ENCODE results near the gene SUPV3L1. TPM values are rescaled to one million over a fixed set of nuclear protein-coding genes. Genes with fewer than 3 reads are reported as not detected.

SUPV3L1 gene
- total RNA-seq, 3 donors from 2014 or later (not counting 1 experiment from before 2014, with no cell fraction given) = 56.6 to 104 (median 67.1) TPM

DNA sequence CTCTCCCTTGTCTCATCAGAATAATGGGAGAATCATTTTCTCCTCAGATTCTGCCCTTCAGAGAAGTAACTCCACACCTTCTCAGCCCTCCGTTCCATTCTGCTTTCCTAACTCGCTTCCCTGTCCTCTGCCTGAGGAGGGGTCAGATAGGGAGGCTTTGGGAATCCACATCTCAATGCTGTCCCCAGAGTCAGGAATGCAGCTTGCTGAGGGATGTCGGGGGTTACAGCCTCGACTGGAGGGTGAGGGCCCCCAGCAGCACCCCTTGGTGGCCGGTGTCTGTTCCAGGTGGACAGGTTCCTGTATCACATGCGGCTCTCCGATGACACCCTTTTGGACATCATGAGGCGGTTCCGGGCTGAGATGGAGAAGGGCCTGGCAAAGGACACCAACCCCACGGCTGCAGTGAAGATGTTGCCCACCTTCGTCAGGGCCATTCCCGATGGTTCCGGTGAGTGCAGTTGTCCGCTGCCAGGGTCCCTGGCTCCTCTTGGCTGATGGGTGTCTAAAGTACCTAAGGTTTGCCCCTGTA, 47.0 kb downstream of the SUPV3L1 start:
- intact Hi-C loops (cut with micrococcal nuclease) = no loop called here
- Mint-ChIP-seq H3K4me3 (no peak overlapping the region), H3K9me3 (no peaks in the 10 kb centered on the region), H3K27ac (peak overlapping the region in 1 of 2 donors; percentile 87), H3K27me3 (ENCODE audit: low read depth in 2 of 2) (peaks cover 0 to 12% of the 10 kb centered on the region in 2 donors), H3K4me1 (peaks cover 66 to 84% of the 10 kb centered on the region in 2 donors), H3K36me3 (no peaks in the 10 kb centered on the region)
- TF ChIP-seq CTCF (IDR thresholded peaks at IDR 0.05) = no peak
- 95% methylated on average over 14 of the region's 14 CpGs for WGBS (ENCODE audit: insufficient coverage)
- DNase-seq = no peak
- Histone ChIP-seq H3K36me3 (ENCODE audit: control insufficient read depth, insufficient read depth, low read length) (no peaks in the 10 kb centered on the region), H3K27ac (ENCODE audit: low read length) (no peak overlapping the region), H3K4me3 (ENCODE audit: low read length) (no peak overlapping the region), H3K4me1 (ENCODE audit: control insufficient read depth, insufficient read depth, low read length) (peaks cover 70% of the 10 kb centered on the region), H3K27me3 (ENCODE audit: control insufficient read depth, insufficient read depth, low read length) (no peaks in the 10 kb centered on the region), H3K9me3 (ENCODE audit: control insufficient read depth, insufficient read depth, low read length) (no peaks in the 10 kb centered on the region)
- no peak for ATAC-seq

- Histone ChIP-seq H3K36me3 (ENCODE audit: control insufficient read depth, insufficient read depth, low read length) (no peaks in the 10 kb centered on the region), H3K9me3 (ENCODE audit: control insufficient read depth, insufficient read depth, low read length) (no peaks in the 10 kb centered on the region), H3K4me1 (ENCODE audit: control insufficient read depth, insufficient read depth, low read length) (peaks cover 65% of the 10 kb centered on the region), H3K27ac (ENCODE audit: low read length) (peak overlapping the region; percentile 94), H3K4me3 (ENCODE audit: low read length) (no peak overlapping the region), H3K27me3 (ENCODE audit: control insufficient read depth, insufficient read depth, low read length) (no peaks in the 10 kb centered on the region)
- no peaks in the 10 kb centered on the region for H3K36me3 Mint-ChIP-seq
- H3K4me1 Mint-ChIP-seq = peaks cover 63 to 84% of the 10 kb centered on the region in 2 donors
- intact Hi-C loops (cut with micrococcal nuclease) = loop anchor here (2.0 kb wide), 2 partner anchors 89 to 103 kb away; partner anchors contain the start of gene VPS26A
- no peak for DNase-seq
- H3K27ac Mint-ChIP-seq = peak overlapping the region; percentile 87 to 94
- no peak for TF ChIP-seq CTCF (IDR thresholded peaks at IDR 0.05)
- peaks cover 0 to 19% of the 10 kb centered on the region in 2 donors for H3K27me3 Mint-ChIP-seq (ENCODE audit: low read depth in 2 of 2)
- H3K9me3 Mint-ChIP-seq = no peaks in the 10 kb centered on the region
- 94% methylated on average over 2 of the region's 2 CpGs for WGBS (ENCODE audit: insufficient coverage)
- peak overlapping the region; percentile 86 for H3K4me3 Mint-ChIP-seq
- ATAC-seq = no peak
These were observed 48.1 kb downstream of the SUPV3L1 start for GRCh38 chr10:69228151-69228550.

- TF ChIP-seq CTCF (IDR thresholded peaks at IDR 0.05) = no peak
- Histone ChIP-seq H3K4me3 (ENCODE audit: low read length) (peak overlapping the region; percentile 46), H3K4me1 (ENCODE audit: control insufficient read depth, insufficient read depth, low read length) (peaks cover 64% of the 10 kb centered on the region), H3K9me3 (ENCODE audit: control insufficient read depth, insufficient read depth, low read length) (no peaks in the 10 kb centered on the region), H3K27me3 (ENCODE audit: control insufficient read depth, insufficient read depth, low read length) (no peaks in the 10 kb centered on the region), H3K27ac (ENCODE audit: low read length) (peak overlapping the region; percentile 94), H3K36me3 (ENCODE audit: control insufficient read depth, insufficient read depth, low read length) (no peaks in the 10 kb centered on the region)
- Mint-ChIP-seq H3K27me3 (ENCODE audit: low read depth in 2 of 2) (peaks cover 0 to 19% of the 10 kb centered on the region in 2 donors), H3K4me1 (peaks cover 60 to 82% of the 10 kb centered on the region in 2 donors), H3K36me3 (no peaks in the 10 kb centered on the region), H3K27ac (peak overlapping the region; percentile 87 to 94), H3K9me3 (no peaks in the 10 kb centered on the region), H3K4me3 (peak overlapping the region; percentile 86)
- intact Hi-C loops (cut with micrococcal nuclease) = loop anchor here (2.0 kb wide), 2 partner anchors 87 to 105 kb away; partner anchors contain the start of gene VPS26A
- DNase-seq (no peak), ATAC-seq (peak in 2 of 3 donors; percentile 49 to 58)
- 22% methylated on average over 8 of the region's 8 CpGs for WGBS (ENCODE audit: insufficient coverage)
These were observed 49.5 kb downstream of the SUPV3L1 start for GRCh38 chr10:69229616-69229916.

DNA sequence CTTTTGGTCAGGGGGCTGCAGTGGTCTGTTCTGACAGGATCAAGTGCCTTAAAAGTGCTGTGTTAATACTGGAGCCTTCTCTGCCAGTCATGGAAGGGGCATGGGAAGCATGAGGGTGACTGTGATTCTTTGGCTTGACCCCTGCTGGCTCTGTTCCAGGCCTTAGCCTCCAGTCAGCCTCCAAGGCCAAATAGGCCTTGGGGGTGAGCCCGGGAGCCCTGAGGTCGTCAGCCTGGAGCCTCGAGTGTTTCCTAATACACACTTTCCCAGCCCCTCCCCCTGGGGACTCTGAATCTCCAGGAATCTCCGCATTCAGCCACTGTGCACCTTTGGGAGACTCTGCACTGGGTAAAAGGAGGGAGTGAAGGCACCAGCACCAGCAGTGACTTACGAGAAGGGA, 50.1 kb downstream of the SUPV3L1 start:
- intact Hi-C loops (cut with micrococcal nuclease) = no loop called here
- ATAC-seq (no peak), DNase-seq (no peak)
- no peaks in the 10 kb centered on the region for H3K9me3 ChIP-seq (ENCODE audit: control insufficient read depth, insufficient read depth, low read length)
- no peak overlapping the region for H3K4me3 ChIP-seq (ENCODE audit: low read length)
- peak overlapping the region; percentile 94 for H3K27ac ChIP-seq (ENCODE audit: low read length)
- peaks cover 59% of the 10 kb centered on the region for H3K4me1 ChIP-seq (ENCODE audit: control insufficient read depth, insufficient read depth, low read length)
- Mint-ChIP-seq H3K36me3 (no peaks in the 10 kb centered on the region), H3K9me3 (no peaks in the 10 kb centered on the region), H3K27me3 (ENCODE audit: low read depth in 2 of 2) (peaks cover 0 to 19% of the 10 kb centered on the region in 2 donors), H3K4me3 (peak overlapping the region; percentile 86), H3K27ac (peak overlapping the region; percentile 87 to 94), H3K4me1 (peaks cover 54 to 76% of the 10 kb centered on the region in 2 donors)
- no peak for TF ChIP-seq CTCF (IDR thresholded peaks at IDR 0.05)
- H3K27me3 ChIP-seq (ENCODE audit: control insufficient read depth, insufficient read depth, low read length) = no peaks in the 10 kb centered on the region
- 90% methylated on average over 5 of the region's 5 CpGs for WGBS (ENCODE audit: insufficient coverage)
- no peaks in the 10 kb centered on the region for H3K36me3 ChIP-seq (ENCODE audit: control insufficient read depth, insufficient read depth, low read length)

Data from natural killer cell (primary cell).